WERI-Rb-1 (cell line): Measurements from ENCODE around the gene HNRNPDL.
"Not testable (repeated sequence)": the region's sequence is repeated elsewhere in the genome, so short reads cannot be mapped to it uniquely, and the experiment has no call there.

ENCODE experiments used
- DNase-seq: peaks from one replicate; pipeline ENCODE4 v3.0.0-alpha.2; 2020
- H3K27ac ChIP-seq: fragments of 250-450 bp; sonication (Bioruptor Pico); 2 replicates; pipeline ENCODE4 v1.5.1; 2020; ENCODE audit warnings: mild to moderate bottlenecking, moderate library complexity
- H3K27me3 ChIP-seq: fragments of 250-450 bp; sonication (Bioruptor Pico); 2 replicates; pipeline ENCODE4 v1.5.1; 2021; ENCODE audit warnings: mild to moderate bottlenecking, low read depth, moderate library complexity; ENCODE audit not compliant: insufficient read depth, severe bottlenecking
- H3K36me3 ChIP-seq: fragments of 250-450 bp; sonication (Bioruptor Pico); 2 replicates; pipeline ENCODE4 v1.5.1; 2020; ENCODE audit warnings: mild to moderate bottlenecking, moderate library complexity
- H3K4me3 ChIP-seq: 2 replicates; pipeline ENCODE4 v1.5.1; 2011; ENCODE audit warnings: low read depth, mild to moderate bottlenecking, control low read depth, low read length
- H3K9me3 ChIP-seq: fragments of 250-450 bp; sonication (Bioruptor Pico); 2 replicates; pipeline ENCODE4 v1.5.1; 2021; ENCODE audit warnings: mild to moderate bottlenecking, moderate library complexity; ENCODE audit not compliant: severe bottlenecking
- CTCF ChIP-seq: IDR thresholded peaks from 2 replicates; pipeline ENCODE4 v1.5.1; 2011; ENCODE audit warnings: low read depth, mild to moderate bottlenecking, control low read depth, inconsistent platforms, low read length

HNRNPDL gene

DNA sequence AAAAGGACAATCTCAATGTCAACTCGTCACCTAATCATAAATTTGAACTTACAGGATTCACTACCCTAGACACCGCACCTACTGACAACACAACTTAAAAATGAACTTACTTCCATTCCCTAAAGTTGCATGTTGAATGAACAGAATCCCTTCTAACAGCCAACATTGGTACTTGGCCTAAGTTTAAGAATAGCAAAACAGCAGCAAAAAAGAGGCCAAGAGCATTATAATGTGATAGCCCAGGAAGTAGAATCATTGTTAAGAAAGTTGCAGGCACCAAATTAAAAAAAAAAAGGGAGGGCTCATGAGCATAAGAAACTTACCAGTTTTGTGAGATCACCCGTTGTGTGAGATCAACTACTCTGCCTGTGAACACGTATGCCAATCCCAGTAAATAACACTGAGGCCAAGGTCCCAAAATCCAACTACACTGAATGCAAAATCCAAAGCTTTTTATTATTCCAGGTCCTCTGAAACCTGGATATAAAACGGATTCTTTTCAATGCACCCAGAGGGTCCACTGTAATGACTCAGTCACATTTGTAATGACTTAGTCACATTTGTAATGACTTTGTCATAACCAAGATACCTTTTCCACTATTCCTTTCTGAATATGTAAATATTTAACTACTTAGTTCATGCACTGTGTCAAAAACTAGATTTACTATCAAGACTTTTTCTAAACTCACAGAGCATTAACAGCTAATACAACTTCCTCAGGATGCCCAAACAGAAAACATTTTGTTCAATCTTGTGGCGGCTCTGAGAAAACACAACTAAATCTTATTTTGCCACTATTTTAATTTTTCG lies 6.8 kb downstream of the HNRNPDL start:
- no peaks in the 10 kb centered on the region for H3K27me3 ChIP-seq
- H3K27ac ChIP-seq, result no peak overlapping the region
- peaks cover 52% of the 10 kb centered on the region for H3K36me3 ChIP-seq
- DNase-seq, result no peak
- no peak overlapping the region for H3K4me3 ChIP-seq
- no peak for TF ChIP-seq CTCF
- H3K9me3 ChIP-seq, result no peaks in the 10 kb centered on the region

DNA sequence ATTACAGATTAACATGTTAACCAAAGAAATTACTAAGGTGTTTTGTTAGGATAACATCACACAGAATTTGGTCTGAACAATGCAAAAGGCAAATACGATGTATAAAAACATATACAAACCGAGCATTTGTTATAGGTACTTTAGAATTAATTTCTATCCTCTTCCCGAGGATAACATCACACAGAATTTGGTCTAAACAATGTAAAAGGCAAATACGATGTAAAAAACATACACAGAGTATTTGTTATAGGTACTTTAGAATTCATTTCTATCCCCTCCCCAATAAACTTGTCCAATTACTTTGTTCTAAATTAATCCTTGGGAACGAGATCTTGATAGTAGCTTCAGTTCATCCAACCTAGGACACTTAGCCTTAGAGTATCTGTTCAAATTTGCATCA lies 7.6 kb downstream of the HNRNPDL start:
- no peak for DNase-seq
- Histone ChIP-seq H3K9me3 (no peaks in the 10 kb centered on the region), H3K4me3 (no peak overlapping the region), H3K36me3 (peaks cover 44% of the 10 kb centered on the region), H3K27me3 (no peaks in the 10 kb centered on the region), H3K27ac (no peak overlapping the region)
- TF ChIP-seq CTCF, result no peak

DNA sequence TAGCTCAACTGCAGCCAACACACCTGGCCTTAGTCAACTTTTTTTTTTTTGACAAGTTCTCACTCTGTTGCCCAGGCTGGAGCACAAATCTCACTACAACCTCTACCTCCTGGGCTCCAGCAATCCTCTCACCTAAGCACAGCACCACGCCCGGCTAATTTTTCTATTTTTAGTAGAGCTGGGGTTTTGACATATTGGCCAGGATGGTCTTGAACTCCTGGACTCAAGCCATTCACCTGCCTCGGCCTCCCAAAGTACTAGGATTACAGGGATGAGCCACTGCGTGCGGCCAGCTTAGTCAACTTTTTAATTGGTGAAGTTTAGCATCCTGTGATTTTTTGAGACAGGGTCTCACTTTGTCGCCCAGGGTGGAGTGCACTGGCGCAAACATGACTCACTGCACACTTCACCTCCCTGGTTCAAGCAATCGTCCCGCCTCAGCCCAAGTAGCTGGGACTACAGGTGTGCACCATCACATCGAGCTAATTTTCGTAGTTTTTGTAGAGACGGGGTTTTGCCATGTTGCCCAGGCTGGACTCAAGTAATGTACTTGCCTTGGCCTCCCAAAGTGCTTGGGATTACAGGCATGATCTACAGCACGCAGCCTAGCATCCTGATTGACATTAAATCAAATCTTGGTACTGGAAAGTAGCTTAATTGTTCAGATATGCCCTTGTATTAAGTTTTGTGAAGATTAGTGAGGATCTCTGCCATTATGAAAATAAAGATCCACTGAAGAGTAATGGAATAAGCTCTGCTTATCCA lies 8.3 kb downstream of the HNRNPDL start:
- Histone ChIP-seq H3K4me3 (no peak overlapping the region), H3K9me3 (no peaks in the 10 kb centered on the region), H3K36me3 (peaks cover 38% of the 10 kb centered on the region), H3K27ac (no peak overlapping the region), H3K27me3 (no peaks in the 10 kb centered on the region)
- no peak for DNase-seq
- TF ChIP-seq CTCF, result no peak

DNA sequence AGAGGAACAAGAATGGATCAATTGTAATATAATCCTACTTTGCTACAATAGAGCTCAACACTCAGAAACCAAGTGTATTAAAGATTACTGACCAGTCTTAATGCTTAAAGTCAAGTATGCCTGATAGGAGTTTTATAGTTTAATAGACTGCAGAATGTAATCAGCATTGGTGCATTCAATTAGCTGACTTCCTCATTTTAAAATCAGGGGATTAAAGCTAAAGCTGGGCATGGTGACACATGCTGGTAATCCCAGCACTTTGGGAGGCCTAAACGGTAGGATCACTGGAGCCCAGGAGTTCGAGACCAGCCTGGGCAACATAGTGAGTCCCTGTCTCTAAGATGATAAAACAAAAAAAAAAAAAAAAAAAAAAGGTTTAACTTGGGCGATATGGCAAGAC lies 10.8 kb downstream of the HNRNPDL start:
- TF ChIP-seq CTCF, result no peak
- DNase-seq, result no peak
- H3K36me3 ChIP-seq, result peaks cover 12% of the 10 kb centered on the region
- H3K9me3 ChIP-seq, result no peaks in the 10 kb centered on the region
- no peak overlapping the region for H3K27ac ChIP-seq
- no peak overlapping the region for H3K4me3 ChIP-seq
- H3K27me3 ChIP-seq, result no peaks in the 10 kb centered on the region

- Histone ChIP-seq H3K4me3 (no peak overlapping the region), H3K36me3 (no peaks in the 10 kb centered on the region), H3K9me3 (no peaks in the 10 kb centered on the region), H3K27me3 (no peaks in the 10 kb centered on the region), H3K27ac (no peak overlapping the region)
- TF ChIP-seq CTCF, result no peak
- no peak for DNase-seq
These were observed 14.3 kb downstream of the HNRNPDL start for GRCh38 chr4:82415922-82416365.

DNA sequence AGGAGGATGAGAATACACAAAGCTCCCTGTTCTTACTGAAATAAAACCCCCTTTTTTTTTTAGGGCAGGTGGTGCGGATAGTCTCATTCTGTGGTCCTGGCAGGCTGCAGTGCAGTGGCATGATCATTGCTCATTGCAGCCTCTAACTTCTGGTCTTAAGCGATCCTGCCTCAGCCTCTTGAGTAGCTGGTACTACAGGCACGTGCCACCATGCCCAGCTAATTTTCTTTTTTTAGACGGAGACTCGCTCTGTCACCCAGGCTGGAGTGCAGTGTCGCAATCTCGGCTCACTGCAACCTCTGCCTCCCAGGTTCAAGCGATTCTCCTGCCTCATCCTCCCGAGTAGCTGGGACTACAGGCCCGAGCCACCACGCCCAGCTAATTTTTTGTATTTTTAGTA lies 15.2 kb downstream of the HNRNPDL start:
- H3K4me3 ChIP-seq, DNase-seq, H3K27ac ChIP-seq, H3K27me3 ChIP-seq, H3K9me3 ChIP-seq, H3K36me3 ChIP-seq: not testable (repeated sequence)
